NOMO-1 treated with dmso at 0.1 percent for 144 hours (cell line): ENCODE measurements around the gene PBRM1.
A peak's percentile ranks its signal among the peaks of the same experiment; 100 is the strongest.

Experiments
- DNase-seq: peaks from one replicate; lab custom pipeline; 2025; ENCODE audit not compliant: unreplicated experiment; lab: John Stamatoyannopoulos, UW

Gene PBRM1

DNA sequence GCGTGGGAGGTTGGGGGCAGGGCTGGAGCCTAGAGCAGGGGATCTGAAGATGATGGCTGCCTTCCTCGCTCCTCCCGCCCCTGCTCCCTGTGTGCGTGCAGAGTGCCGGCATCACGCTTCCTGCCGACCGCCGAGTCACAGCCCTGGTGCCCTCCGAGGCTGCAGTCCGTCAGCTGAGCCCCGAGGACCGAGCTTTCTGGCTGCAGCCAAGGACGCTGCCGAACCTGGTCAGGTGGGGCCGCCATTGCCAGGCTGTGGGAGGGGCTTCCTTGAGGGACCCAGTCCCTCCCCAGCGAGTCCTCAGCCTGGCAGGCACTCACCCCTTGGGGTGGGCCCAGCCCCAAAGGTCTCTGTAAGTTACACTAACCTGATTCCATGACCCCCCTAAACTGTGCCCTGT, 173.0 kb downstream of the PBRM1 start:
- DNase-seq = no peak

DNA sequence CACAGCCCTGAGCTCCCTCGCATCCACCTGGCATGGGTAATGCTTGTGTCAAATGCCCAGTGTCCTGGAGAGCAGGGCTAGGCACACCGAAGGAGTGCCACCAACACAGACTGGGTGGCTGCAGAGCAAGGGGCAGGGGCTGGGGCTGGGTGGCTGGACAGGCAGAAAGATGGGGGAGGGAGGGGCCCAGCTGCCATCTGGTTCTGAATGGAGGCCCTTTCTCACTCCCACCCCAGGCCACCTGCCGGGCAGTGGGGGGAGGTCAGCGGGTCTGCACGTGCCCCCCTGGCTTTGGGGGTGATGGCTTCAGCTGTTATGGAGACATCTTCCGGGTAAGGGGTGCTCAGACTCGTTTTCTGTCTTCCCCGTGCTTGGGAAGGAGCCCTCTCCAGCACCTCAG, 173.6 kb downstream of the PBRM1 start:
- DNase-seq = no peak

DNA sequence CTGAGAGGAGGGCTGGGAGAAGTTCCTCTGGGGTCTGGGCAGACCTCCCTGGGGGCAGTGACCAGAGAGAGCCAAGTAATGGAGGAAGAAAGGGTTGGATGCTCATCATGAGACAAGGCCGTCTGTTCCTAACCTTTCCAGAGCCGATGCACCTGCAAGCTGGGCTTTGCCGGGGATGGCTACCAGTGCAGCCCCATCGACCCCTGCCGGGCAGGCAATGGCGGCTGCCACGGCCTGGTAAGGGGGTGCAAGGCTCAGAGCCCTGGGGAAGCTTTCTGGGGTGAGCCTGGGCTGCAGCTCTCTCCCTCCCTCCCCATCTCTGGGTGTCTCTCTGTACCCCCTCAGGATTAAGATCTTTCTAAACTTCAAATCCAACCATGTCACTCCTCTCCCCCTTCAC, 174.2 kb downstream of the PBRM1 start:
- DNase-seq = no peak

DNA sequence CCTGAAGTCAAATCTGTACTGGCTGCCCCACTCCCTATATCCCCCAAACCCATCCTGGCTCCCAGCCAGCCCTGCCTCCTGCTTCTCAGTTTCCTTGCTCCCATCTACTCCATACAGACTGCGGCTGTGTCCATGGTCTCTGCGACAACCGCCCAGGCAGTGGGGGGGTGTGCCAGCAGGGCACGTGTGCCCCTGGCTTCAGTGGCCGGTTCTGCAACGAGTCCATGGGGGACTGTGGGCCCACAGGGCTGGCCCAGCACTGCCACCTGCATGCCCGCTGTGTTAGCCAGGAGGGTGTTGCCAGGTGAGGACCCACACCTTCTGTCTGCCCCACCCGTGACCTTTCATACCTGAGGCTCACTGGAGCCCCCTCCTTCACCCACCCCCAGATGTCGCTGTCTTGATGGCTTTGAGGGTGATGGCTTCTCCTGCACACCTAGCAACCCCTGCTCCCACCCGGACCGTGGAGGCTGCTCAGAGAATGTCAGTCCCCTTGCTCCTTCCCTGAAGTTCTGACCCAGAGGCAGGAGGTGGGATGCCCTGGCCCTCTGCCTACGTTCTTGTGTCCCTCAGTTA, 175.9 kb downstream of the PBRM1 start:
- no peak for DNase-seq

DNA sequence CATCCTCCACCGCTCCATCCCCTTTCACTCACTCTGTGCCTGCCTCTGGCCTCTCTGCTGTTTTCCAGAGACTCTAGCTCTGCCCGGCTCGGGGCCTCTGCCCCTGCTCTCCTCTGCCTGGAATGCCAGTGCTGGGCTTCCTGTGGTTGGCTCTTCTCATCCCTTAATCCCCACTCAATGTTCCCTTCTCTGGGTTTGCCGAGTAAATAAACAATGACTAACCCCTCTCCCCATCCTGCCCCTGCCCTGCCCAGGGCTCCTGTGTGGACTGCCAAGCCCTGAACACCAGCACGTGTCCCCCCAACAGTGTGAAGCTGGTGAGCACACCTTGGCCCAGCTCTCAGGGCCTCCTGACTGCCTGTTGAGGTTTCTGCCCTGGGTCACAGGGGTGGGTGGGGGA, 178.4 kb downstream of the PBRM1 start:
- no peak for DNase-seq

DNA sequence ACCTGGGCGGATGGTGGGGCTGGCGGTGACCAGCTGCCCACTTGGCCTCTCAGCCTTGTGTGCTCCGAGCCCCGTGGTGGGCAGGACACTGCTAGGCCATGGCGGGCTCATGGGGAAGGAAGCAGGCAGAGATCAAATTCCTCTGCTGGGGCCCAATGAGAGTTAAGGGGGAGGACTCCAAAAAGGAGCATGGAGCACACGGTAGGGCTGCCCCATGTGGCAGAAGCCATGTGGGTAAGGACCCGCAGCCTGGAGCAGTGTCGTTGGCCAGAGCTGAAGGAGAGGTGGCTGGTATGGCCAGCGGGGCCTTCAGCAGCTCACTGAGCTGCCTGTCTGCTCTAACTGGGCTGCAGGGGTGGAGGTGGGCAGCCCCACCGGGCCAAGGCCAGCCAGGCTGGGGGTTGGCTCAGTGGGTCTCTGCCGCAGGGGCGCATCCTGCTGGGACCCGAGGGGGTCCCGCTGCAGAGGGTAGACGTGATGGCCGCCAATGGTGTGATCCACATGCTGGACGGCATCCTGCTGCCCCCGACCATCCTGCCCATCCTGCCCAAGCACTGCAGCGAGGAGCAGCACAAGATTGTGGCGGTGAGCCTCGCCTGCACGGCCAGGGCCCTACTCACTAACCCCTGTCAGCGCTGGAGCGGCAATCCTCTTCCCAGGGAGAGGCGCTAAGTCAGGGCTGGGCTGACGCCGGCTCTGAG, 179.3 kb downstream of the PBRM1 start:
- no peak for DNase-seq

DNA sequence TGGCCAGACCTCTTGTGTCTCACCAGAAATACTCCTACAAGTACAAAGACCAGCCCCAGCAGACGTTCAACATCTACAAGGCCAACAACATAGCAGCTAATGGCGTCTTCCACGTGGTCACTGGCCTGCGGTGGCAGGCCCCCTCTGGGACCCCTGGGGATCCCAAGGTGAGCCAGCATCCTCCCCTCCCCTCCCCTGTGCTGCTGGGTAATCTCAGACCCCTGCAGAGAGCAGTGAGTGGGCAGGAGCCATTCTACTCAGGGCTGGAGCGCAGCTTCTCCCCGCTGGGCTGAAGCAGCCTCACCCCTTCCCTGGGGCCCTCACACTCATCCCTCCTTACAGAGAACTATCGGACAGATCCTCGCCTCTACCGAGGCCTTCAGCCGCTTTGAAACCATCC, 180.7 kb downstream of the PBRM1 start:
- DNase-seq = no peak

DNA sequence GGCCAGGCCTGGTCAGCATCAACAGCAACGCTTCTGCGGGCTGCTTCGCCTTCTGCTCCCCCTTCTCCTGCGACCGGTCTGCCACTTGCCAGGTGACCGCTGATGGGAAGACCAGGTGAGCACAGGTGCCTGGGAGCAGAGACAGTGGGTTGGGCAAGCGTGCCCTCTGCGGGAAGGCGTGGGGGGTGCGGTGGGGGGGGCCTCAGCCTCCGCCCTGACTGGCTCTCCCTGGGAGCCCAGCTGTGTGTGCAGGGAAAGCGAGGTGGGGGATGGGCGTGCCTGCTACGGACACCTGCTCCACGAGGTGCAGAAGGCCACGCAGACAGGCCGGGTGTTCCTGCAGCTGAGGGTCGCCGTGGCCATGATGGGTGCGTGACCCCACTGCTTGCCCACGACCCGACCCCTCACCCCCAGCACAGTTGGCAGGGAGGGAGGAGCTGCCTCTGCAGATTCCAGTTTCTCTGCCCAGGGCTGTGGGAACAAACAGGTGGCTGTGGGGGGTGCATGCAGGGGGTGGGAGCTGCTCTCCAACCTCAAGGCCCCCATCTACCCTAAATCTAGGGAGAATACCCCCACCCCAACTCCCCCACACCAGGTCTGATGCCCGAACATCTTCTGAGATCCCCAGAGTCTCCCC, 181.8 kb downstream of the PBRM1 start:
- DNase-seq = no peak

DNA sequence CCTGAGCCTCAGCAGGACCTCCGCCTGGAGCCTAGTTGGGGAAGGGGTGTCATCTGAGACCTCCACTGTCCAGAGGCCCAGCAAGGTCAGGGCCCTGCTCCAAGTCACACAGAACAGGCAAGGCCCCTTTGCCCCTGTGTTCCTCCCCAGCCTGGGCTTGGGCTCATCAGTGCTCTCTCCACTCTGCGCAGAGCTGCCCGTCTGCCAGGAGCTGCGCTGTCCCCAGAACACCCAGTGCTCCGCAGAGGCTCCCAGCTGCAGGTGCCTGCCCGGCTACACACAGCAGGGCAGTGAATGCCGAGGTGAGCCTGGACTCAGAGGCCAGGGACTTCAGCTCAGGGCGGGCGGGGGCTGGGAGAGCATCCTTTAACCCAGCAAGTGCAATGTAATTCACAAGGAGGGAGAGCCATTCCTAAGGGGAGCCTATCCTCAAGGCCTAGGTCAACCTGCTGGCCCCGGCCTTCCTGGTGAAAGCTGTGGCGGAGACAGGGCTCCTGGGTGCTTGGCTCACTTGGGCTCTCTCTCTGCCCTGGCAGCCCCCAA, 182.8 kb downstream of the PBRM1 start:
- no peak for DNase-seq

DNA sequence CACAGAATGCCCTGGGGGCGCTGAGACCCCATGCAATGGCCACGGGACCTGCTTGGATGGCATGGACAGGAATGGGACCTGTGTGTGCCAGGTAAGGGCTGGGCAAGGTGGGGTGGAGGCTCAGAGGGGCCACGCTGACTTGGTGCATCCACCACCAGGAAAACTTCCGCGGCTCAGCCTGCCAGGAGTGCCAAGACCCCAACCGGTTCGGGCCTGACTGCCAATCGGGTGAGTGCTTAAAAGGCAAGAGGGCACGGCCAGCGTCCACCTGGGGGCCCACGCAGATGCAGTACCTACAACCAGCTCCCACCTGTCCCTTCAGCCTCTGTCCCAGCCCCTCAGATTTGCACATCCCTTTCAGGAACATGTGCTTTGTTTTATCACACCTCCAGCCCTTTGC, 183.7 kb downstream of the PBRM1 start:
- no peak for DNase-seq

DNA sequence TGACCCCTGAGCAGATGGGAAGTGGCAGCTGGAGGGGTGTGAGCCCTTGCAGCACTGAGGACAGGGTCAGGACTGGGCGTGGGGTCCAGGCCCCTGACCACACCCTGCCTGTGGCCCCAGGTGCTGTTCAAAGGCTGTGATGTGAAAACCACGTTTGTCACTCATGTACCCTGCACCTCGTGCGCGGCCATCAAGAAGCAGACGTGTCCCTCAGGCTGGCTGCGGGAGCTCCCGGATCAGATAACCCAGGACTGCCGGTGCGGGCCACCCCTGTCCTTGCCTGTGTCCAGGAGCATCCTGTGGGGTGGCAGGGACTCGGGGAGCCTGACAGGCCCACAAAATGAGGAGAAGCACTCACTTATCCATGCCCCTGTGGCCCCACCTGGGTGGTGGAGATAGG, 184.7 kb downstream of the PBRM1 start:
- no peak for DNase-seq

DNA sequence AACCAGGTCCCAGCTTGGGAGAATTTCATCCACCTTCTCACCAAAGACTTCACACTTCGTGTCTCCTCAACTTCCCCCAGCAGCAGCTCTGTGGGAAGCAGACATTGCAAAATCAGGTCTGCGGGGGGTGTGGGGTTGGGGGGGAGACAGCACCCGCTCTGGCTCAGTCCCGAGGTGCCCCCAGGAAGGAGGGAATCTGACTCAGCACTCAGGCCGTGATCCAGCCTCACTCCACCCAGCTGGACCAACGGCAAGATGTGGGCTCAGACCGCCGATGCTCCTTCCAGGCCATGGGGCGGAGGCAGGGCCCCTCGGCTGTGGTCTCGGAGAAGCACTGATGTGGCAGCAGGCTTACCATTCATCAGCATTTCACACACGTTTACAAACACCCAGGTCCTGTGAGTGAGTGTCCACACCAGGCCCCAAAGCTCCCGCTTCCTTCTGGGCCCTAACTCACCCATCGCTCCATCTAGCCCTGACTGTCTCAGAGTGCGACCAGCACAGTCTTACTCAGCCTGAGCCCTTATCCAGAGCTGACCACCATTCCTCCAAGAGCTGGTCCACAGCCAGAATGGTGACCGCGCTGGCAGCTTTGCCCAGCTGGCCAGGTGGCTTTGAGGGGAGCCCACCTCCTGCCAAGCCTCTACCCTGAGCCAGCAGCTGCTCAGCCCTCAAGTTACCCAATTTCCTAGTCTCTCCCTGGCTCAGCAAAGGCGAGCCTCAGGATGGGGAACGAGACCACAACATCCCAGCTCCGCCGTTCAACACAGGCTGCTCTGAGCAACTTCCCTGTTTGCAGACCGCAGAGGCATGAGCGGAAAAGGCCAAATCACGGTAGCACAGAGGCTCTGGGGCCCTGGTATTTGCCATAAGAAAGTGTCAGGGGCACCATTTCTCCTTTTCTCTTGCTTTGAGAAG, 187.3 kb downstream of the PBRM1 start:
- peak; percentile 90 for DNase-seq

DNA sequence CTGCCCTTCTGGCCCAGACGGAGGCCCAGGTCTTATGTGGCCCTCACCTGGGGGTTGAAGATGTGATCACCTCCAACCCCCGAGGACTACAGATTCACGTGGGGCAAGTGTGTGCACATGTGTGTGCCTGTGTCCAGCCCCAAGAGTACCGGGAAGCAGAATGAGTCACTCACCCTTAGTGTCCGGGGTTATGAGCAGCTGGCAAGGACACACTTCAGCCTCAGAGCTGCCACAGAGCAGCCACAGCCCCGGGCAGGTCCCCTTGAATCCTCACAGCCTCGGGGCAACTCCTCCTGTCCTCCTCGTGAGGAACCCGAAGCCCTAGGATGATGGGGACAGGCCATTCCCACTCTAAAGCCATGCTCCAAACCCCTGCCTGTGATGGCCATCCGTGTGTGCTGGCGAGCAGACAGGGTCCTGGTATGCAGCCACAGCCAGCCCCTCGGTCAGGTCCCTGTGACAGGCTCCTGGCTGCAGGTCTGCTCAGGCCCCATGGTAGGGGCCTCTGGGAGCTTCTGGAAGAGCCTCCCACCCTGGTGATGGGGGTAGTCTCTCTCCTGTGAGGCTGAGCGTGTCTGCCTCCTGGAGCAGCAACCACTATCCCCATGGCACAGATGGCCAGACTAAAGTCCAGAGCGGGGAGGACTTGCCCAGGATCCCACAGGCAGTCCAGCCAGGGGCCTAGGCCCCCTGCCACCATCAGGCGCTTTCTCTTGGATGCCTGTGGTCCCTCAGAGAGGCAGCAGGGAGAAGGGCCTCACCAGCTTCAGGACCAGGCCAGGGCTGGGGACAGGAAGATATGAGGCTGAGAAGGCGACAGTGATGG, 189.7 kb downstream of the PBRM1 start:
- DNase-seq = no peak
